K562 (cell line): ENCODE measurements around the gene TAF9B. TPM values are rescaled to one million over a fixed set of nuclear protein-coding genes. Genes with fewer than 3 reads are reported as not detected.
A peak's percentile ranks its signal among the peaks of the same experiment; 100 is the strongest.

Experiments
- CREM ChIP-seq: IDR thresholded peaks from 2 replicates; pipeline ENCODE4 v1.6.1; 2014; ENCODE audit warnings: antibody characterized with exemption, low read depth
- ELF1 ChIP-seq: fragments of 200-800 bp; sonication (Bioruptor generic); IDR thresholded peaks from 2 replicates; pipeline ENCODE4 v1.6.1; 2016; ENCODE audit warnings: missing genetic modification characterization, missing compliant biosample characterization
- ESRRA ChIP-seq: fragments of 450-650 bp; IDR thresholded peaks from 2 replicates; pipeline ENCODE4 v1.6.1; 2014; ENCODE audit warnings: low read depth, mild to moderate bottlenecking, moderate library complexity, borderline replicate concordance
- HMGN3 ChIP-seq: IDR thresholded peaks from 2 replicates; pipeline ENCODE4 v1.6.1; 2011; ENCODE audit warnings: borderline replicate concordance, low read depth, mild to moderate bottlenecking, mixed read lengths, low read length; ENCODE audit not compliant: insufficient read length; ENCODE audit errors: extremely low read depth
- HNRNPUL1 ChIP-seq: fragments of 200-400 bp; formaldehyde crosslinking; IDR thresholded peaks from 2 replicates; pipeline ENCODE4 v1.6.1; 2017; ENCODE audit warnings: low read length
- MYNN ChIP-seq, 2 experiments: sonication (generic); formaldehyde crosslinking in 1 of 2; IDR thresholded peaks; 2 replicates each; pipeline versions ENCODE4 v1.5.0 to v1.6.1; 2016 to 2020; ENCODE audit warnings: antibody characterized with exemption in 1 of 2, missing genetic modification reagents in 1 of 2
- NFIC ChIP-seq: fragments of 450-650 bp; IDR thresholded peaks from 2 replicates; pipeline ENCODE4 v1.6.1; 2017; ENCODE audit warnings: mild to moderate bottlenecking, inconsistent platforms
- NRF1 ChIP-seq, 2 experiments: fragments of 450-650 bp; IDR thresholded peaks in 1 of 2; conservative IDR thresholded peaks in 1 of 2; 2 replicates each; pipeline ENCODE4 v1.6.1; 2014; ENCODE audit warnings: mild to moderate bottlenecking in 2 of 2
- RB1 ChIP-seq: fragments of 450-650 bp; IDR thresholded peaks from 2 replicates; pipeline ENCODE4 v1.6.1; 2017; ENCODE audit warnings: low read depth, mild to moderate bottlenecking
- TAF7 ChIP-seq: fragments of 450-650 bp; IDR thresholded peaks from 2 replicates; pipeline ENCODE4 v1.6.1; 2016; ENCODE audit warnings: missing genetic modification characterization, missing compliant biosample characterization
- ZBTB7A ChIP-seq: IDR thresholded peaks from 2 replicates; pipeline ENCODE4 v1.6.1; 2011; ENCODE audit warnings: low read depth, mild to moderate bottlenecking, low read length, moderate library complexity, borderline replicate concordance; ENCODE audit not compliant: control insufficient read depth
- polyA plus RNA-seq, 8 experiments: library from polyadenylated mRNA; depleted of rRNA in 4 of 8; stranded (reverse) in 5 of 8; unstranded in 3 of 8; fragments of >200 nt; fragmentation: Nextera tagmentation in 2 of 8; fragmentation: Illumina TruSeq in 1 of 8; extraction: Ambion mirVana in 2 of 8; extraction: Trizol in 1 of 8; gene quantifications; 2 replicates each; pipeline versions ENCODE4 v1.2.1 to v1.2.3, GENCODE V29; 2011 to 2014; ENCODE audit warnings: inconsistent platforms in 1 of 8, missing spikeins in 1 of 8
- total RNA-seq, 7 experiments: library from RNA; depleted of rRNA in 6 of 7; stranded (reverse); fragments of >200 nt in 6 of 7; fragmentation: Illumina TruSeq in 2 of 7; extraction: Trizol in 2 of 7; gene quantifications; 2 replicates each; pipeline versions ENCODE4 v1.2.1 to v1.2.3, GENCODE V29; 2011 to 2021; ENCODE audit warnings: low replicate concordance in 1 of 7
- TF ChIP-seq, protein P1 (sequence below), 2 experiments: IDR thresholded peaks in 1 of 2; conservative IDR thresholded peaks in 1 of 2; 2 replicates each; pipeline ENCODE4 v1.6.1; 2016; ENCODE audit warnings: low read depth in 2 of 2, mild to moderate bottlenecking in 1 of 2, missing compliant biosample characterization in 1 of 2, missing genetic modification characterization in 1 of 2, moderate library complexity in 1 of 2
- TF ChIP-seq, protein P2 (sequence below): fragments of 450-650 bp; formaldehyde crosslinking; IDR thresholded peaks from 2 replicates; pipeline ENCODE4 v1.4.0; 2020; ENCODE audit warnings: mild to moderate bottlenecking, moderate library complexity
- TF ChIP-seq, protein P3 (sequence below): fragments of 450-650 bp; IDR thresholded peaks from 2 replicates; pipeline ENCODE4 v1.6.1; 2018; ENCODE audit not compliant: partially characterized antibody
- TF ChIP-seq, protein P4 (sequence below): fragments of 250-450 bp; sonication (Bioruptor Pico); IDR thresholded peaks from 2 replicates; pipeline ENCODE4 v1.5.0; 2021; ENCODE audit warnings: mild to moderate bottlenecking, borderline replicate concordance

TAF9B gene
- total and polyA plus RNA-seq, 9 of the 15 experiments (the other 6 are each of a cell fraction or from before 2014, with no cell fraction given), result 10.9 to 42.1 (median 20.8) TPM

DNA sequence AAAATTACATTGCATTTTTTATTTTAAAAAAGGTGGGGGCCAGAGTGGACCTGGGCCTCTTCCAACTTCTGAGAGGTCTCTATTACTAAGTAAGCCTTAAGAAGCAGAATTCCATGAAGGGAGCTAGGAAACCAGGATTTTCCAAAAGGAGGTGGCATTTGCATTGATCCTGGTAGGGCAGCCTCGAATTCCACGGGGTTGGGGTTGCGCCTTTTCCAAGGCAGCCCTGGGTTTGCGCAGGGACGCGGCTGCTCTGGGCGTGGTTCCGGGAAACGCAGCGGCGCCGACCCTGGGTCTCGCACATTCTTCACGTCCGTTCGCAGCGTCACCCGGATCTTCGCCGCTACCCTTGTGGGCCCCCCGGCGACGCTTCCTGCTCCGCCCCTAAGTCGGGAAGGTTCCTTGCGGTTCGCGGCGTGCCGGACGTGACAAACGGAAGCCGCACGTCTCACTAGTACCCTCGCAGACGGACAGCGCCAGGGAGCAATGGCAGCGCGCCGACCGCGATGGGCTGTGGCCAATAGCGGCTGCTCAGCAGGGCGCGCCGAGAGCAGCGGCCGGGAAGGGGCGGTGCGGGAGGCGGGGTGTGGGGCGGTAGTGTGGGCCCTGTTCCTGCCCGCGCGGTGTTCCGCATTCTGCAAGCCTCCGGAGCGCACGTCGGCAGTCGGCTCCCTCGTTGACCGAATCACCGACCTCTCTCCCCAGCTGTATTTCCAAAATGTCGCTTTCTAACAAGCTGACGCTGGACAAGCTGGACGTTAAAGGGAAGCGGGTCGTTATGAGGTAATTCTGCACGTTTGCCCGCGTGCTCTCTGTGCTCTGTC lies 35.6 kb downstream of the TAF9B start, which contains the start of gene PGK1 (continued):
- TF ChIP-seq, protein P1, sequence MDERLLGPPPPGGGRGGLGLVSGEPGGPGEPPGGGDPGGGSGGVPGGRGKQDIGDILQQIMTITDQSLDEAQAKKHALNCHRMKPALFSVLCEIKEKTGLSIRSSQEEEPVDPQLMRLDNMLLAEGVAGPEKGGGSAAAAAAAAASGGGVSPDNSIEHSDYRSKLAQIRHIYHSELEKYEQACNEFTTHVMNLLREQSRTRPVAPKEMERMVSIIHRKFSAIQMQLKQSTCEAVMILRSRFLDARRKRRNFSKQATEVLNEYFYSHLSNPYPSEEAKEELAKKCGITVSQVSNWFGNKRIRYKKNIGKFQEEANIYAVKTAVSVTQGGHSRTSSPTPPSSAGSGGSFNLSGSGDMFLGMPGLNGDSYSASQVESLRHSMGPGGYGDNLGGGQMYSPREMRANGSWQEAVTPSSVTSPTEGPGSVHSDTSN (CRISPR knock-in tag; IDR thresholded peaks at IDR 0.05; ENCODE audit: low read depth), result peak; percentile 89
- TF ChIP-seq, protein P1 (tag; conservative IDR thresholded peaks at IDR 0.05; ENCODE audit: low read depth), result peak; percentile 92
- no peak for TF ChIP-seq HNRNPUL1
- TF ChIP-seq HMGN3, result peak; percentile 90
- TF ChIP-seq, protein P2, sequence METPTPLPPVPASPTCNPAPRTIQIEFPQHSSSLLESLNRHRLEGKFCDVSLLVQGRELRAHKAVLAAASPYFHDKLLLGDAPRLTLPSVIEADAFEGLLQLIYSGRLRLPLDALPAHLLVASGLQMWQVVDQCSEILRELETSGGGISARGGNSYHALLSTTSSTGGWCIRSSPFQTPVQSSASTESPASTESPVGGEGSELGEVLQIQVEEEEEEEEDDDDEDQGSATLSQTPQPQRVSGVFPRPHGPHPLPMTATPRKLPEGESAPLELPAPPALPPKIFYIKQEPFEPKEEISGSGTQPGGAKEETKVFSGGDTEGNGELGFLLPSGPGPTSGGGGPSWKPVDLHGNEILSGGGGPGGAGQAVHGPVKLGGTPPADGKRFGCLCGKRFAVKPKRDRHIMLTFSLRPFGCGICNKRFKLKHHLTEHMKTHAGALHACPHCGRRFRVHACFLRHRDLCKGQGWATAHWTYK, result 0 out of 2 replicates have a peak, but pooled peaks have one; percentile 14
- TF ChIP-seq ZBTB7A, result peak; percentile 71; the same call in 1 of the 2 replicates
- peak; percentile 75 for TF ChIP-seq TAF7
- TF ChIP-seq, protein P3, sequence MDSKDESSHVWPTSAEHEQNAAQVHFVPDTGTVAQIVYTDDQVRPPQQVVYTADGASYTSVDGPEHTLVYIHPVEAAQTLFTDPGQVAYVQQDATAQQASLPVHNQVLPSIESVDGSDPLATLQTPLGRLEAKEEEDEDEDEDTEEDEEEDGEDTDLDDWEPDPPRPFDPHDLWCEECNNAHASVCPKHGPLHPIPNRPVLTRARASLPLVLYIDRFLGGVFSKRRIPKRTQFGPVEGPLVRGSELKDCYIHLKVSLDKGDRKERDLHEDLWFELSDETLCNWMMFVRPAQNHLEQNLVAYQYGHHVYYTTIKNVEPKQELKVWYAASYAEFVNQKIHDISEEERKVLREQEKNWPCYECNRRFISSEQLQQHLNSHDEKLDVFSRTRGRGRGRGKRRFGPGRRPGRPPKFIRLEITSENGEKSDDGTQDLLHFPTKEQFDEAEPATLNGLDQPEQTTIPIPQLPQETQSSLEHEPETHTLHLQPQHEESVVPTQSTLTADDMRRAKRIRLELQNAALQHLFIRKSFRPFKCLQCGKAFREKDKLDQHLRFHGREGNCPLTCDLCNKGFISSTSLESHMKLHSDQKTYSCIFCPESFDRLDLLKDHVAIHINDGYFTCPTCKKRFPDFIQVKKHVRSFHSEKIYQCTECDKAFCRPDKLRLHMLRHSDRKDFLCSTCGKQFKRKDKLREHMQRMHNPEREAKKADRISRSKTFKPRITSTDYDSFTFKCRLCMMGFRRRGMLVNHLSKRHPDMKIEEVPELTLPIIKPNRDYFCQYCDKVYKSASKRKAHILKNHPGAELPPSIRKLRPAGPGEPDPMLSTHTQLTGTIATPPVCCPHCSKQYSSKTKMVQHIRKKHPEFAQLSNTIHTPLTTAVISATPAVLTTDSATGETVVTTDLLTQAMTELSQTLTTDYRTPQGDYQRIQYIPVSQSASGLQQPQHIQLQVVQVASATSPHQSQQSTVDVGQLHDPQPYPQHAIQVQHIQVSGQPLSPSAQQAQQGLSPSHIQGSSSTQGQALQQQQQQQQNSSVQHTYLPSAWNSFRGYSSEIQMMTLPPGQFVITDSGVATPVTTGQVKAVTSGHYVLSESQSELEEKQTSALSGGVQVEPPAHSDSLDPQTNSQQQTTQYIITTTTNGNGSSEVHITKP, result peak; percentile 36
- peak; percentile 57; the same call in 1 of the 2 replicates for TF ChIP-seq RB1
- 0 out of 2 replicates have a peak, but pooled peaks have one; percentile 17 for TF ChIP-seq MYNN (IDR thresholded peaks at IDR 0.05)
- TF ChIP-seq MYNN (CRISPR knock-in tag; IDR thresholded peaks at IDR 0.05), result no peak
- TF ChIP-seq, protein P4, sequence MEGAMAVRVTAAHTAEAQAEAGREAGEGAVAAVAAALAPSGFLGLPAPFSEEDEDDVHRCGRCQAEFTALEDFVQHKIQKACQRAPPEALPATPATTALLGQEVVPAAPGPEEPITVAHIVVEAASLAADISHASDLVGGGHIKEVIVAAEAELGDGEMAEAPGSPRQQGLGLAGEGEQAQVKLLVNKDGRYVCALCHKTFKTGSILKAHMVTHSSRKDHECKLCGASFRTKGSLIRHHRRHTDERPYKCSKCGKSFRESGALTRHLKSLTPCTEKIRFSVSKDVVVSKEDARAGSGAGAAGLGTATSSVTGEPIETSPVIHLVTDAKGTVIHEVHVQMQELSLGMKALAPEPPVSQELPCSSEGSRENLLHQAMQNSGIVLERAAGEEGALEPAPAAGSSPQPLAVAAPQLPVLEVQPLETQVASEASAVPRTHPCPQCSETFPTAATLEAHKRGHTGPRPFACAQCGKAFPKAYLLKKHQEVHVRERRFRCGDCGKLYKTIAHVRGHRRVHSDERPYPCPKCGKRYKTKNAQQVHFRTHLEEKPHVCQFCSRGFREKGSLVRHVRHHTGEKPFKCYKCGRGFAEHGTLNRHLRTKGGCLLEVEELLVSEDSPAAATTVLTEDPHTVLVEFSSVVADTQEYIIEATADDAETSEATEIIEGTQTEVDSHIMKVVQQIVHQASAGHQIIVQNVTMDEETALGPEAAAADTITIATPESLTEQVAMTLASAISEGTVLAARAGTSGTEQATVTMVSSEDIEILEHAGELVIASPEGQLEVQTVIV (CRISPR knock-in tag), result no peak
- TF ChIP-seq CREM, result peak; percentile 88
- TF ChIP-seq NRF1 (conservative IDR thresholded peaks at IDR 0.05 in 1 of 2, IDR thresholded peaks at IDR 0.05 in 1 of 2), result peak; percentile 85 to 88
- TF ChIP-seq ESRRA, result peak; percentile 88; the same call in 1 of the 2 replicates
- TF ChIP-seq NFIC, result 0 out of 2 replicates have a peak, but pooled peaks have one; percentile 9
- TF ChIP-seq ELF1 (tag), result peak; percentile 86
